Endodermal cell (in vitro differentiated cells): Measurements from ENCODE around the gene CD22. TPM values are rescaled to one million over a fixed set of nuclear protein-coding genes. Genes with fewer than 3 reads are reported as not detected.
A peak's percentile ranks its signal among the peaks of the same experiment; 100 is the strongest.

Experiments
- DNase-seq: peaks from one replicate; pipeline ENCODE4 v3.0.0-alpha.2; 2017
- H3K27ac ChIP-seq: 2 replicates; pipeline ENCODE4 v1.5.1; 2013; ENCODE audit warnings: mild to moderate bottlenecking, low read depth, low read length, moderate library complexity
- H3K27me3 ChIP-seq: 2 replicates; pipeline ENCODE4 v1.6.1; 2013; ENCODE audit warnings: mild to moderate bottlenecking, low read length, moderate library complexity; ENCODE audit not compliant: insufficient read depth, control insufficient read depth, poor library complexity, severe bottlenecking
- H3K36me3 ChIP-seq: 2 replicates; pipeline ENCODE4 v1.7.0; 2013; ENCODE audit warnings: mild to moderate bottlenecking, low read length, moderate library complexity; ENCODE audit not compliant: control insufficient read depth, insufficient read depth
- H3K4me1 ChIP-seq: one replicate; pipeline ENCODE4 v1.7.0; 2013; ENCODE audit warnings: low read length; ENCODE audit not compliant: control insufficient read depth, insufficient read depth
- H3K4me3 ChIP-seq: 2 replicates; pipeline ENCODE4 v1.5.1; 2013; ENCODE audit warnings: mild to moderate bottlenecking, low read length, moderate library complexity
- H3K9ac ChIP-seq: 2 replicates; pipeline ENCODE4 v1.6.1; 2013; ENCODE audit warnings: mild to moderate bottlenecking, low read length, moderate library complexity; ENCODE audit not compliant: poor library complexity, severe bottlenecking; ENCODE audit errors: extremely low read depth
- H3K9me3 ChIP-seq: 2 replicates; pipeline ENCODE4 v1.6.1; 2013; ENCODE audit warnings: mild to moderate bottlenecking, low read length, moderate library complexity; ENCODE audit not compliant: control insufficient read depth
- H3K27ac Mint-ChIP-seq: 2 replicates; pipeline ENCODE4 v1.8.0; 2020; ENCODE audit warnings: mixed read lengths
- H3K27me3 Mint-ChIP-seq: 2 replicates; pipeline ENCODE4 v1.8.0; 2021; ENCODE audit warnings: mild to moderate bottlenecking, mixed read lengths; ENCODE audit not compliant: insufficient read depth
- H3K36me3 Mint-ChIP-seq: 2 replicates; pipeline ENCODE4 v1.8.0; 2020; ENCODE audit warnings: low read depth, mixed read lengths
- H3K4me1 Mint-ChIP-seq: 2 replicates; pipeline ENCODE4 v1.8.0; 2020; ENCODE audit warnings: mixed read lengths
- H3K4me3 Mint-ChIP-seq: 2 replicates; pipeline ENCODE4 v1.8.0; 2020; ENCODE audit warnings: mild to moderate bottlenecking, moderate library complexity, mixed read lengths
- H3K9me3 Mint-ChIP-seq: 2 replicates; pipeline ENCODE4 v1.8.0; 2020; ENCODE audit warnings: mild to moderate bottlenecking, mixed read lengths
- CTCF ChIP-seq: fragments of 200-600 bp; sonication (generic); conservative IDR thresholded peaks from 2 replicates; pipeline ENCODE4 v1.5.0; 2021; ENCODE audit warnings: antibody characterized with exemption, mild to moderate bottlenecking
- WGBS, 2 experiments: methylation state at CpG; one replicate each; pipeline versions ENCODE4 v1.1.5 to v1.1.7; 2013; ENCODE audit warnings: missing lambda C conversion rate in 2 of 2, mixed read lengths in 1 of 2; ENCODE audit not compliant: insufficient coverage in 1 of 2, insufficient read length in 1 of 2; 5-methylcytosine and 5-hydroxymethylcytosine counted together
- total RNA-seq, 2 donors: library from RNA; stranded (reverse); fragmentation: NEBNext Ultra II Directional in 1 of 2; extraction: Animal tissue kit (Norgen Biotek cat#: 25700) in 1 of 2; gene quantifications; 2 replicates in 1 of 2; 3 replicates in 1 of 2; pipeline ENCODE4 v1.2.1, GENCODE V29; 2021

CD22 gene
- total RNA-seq, 2 donors from 2014 or later = not detected

GRCh38 chr19:35298561-35298972 is 30.4 kb upstream of the CD22 start:
- no peak overlapping the region for H3K27ac ChIP-seq
- Mint-ChIP-seq H3K4me1 (peaks cover 3% of the 10 kb centered on the region), H3K4me3 (no peak overlapping the region), H3K36me3 (no peaks in the 10 kb centered on the region), H3K27ac (no peak overlapping the region), H3K27me3 (peaks cover 4% of the 10 kb centered on the region), H3K9me3 (no peaks in the 10 kb centered on the region)
- no peaks in the 10 kb centered on the region for H3K9me3 ChIP-seq
- H3K4me3 ChIP-seq = no peak overlapping the region
- 80 to 94% methylated on average over 2 to 5 of the region's 5 CpGs for WGBS, 2 experiments
- no peak overlapping the region for H3K9ac ChIP-seq
- peaks cover 3% of the 10 kb centered on the region for H3K4me1 ChIP-seq
- no peak for TF ChIP-seq CTCF
- H3K36me3 ChIP-seq = no peaks in the 10 kb centered on the region
- H3K27me3 ChIP-seq = no peaks in the 10 kb centered on the region
- DNase-seq = no peak

GRCh38 chr19:35299523-35300338 is 29.3 kb upstream of the CD22 start:
- Mint-ChIP-seq H3K9me3 (no peaks in the 10 kb centered on the region), H3K27ac (no peak overlapping the region), H3K4me3 (no peak overlapping the region), H3K27me3 (peaks cover 1% of the 10 kb centered on the region), H3K36me3 (no peaks in the 10 kb centered on the region), H3K4me1 (no peaks in the 10 kb centered on the region)
- H3K36me3 ChIP-seq = no peaks in the 10 kb centered on the region
- no peak overlapping the region for H3K9ac ChIP-seq
- H3K9me3 ChIP-seq = no peaks in the 10 kb centered on the region
- no peaks in the 10 kb centered on the region for H3K4me1 ChIP-seq
- no peak overlapping the region for H3K4me3 ChIP-seq
- no peaks in the 10 kb centered on the region for H3K27me3 ChIP-seq
- 92% methylated on average over 14 to 44 of the region's 55 CpGs for WGBS, 2 experiments
- no peak overlapping the region for H3K27ac ChIP-seq
- DNase-seq = peak; percentile 85
- TF ChIP-seq CTCF = no peak

- H3K4me1 Mint-ChIP-seq = no peaks in the 10 kb centered on the region
- H3K4me3 Mint-ChIP-seq = no peak overlapping the region
- peaks cover 1% of the 10 kb centered on the region for H3K27me3 Mint-ChIP-seq
- H3K27ac ChIP-seq = no peak overlapping the region
- no peak for TF ChIP-seq CTCF
- no peaks in the 10 kb centered on the region for H3K4me1 ChIP-seq
- no peaks in the 10 kb centered on the region for H3K27me3 ChIP-seq
- H3K4me3 ChIP-seq = no peak overlapping the region
- H3K9me3 Mint-ChIP-seq = no peaks in the 10 kb centered on the region
- H3K36me3 ChIP-seq = no peaks in the 10 kb centered on the region
- no peak for DNase-seq
- H3K27ac Mint-ChIP-seq = no peak overlapping the region
- WGBS, 2 experiments = 93 to 96% methylated on average over 3 to 10 of the region's 10 CpGs
- no peaks in the 10 kb centered on the region for H3K9me3 ChIP-seq
- no peak overlapping the region for H3K9ac ChIP-seq
- H3K36me3 Mint-ChIP-seq = no peaks in the 10 kb centered on the region
Observed at GRCh38 chr19:35300339-35300649, 28.7 kb upstream of the CD22 start.
